Brain pericyte (primary cell): ENCODE measurements around the gene NT5C1A.

Source experiments
- DNase-seq: peaks from one replicate; pipeline ENCODE4 v3.0.0-alpha.2; 2012; ENCODE audit warnings: low read depth, low spot score

The NT5C1A gene

DNA sequence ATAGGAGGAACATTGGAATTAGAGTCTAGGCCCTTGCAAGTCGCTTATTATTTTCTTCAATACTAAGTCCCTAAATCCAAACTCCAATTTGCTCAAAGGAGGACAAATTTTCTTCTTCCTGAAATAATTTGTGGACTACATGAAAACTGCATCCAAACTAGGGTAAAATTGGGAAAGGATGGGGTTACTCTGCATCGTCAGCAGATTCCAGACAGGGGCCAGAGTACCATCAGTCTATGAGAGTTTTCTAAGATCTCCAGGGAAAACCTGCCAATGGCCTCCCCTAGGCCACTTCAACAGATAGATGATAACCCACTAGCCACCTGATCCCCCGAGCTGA lies 33.0 kb downstream of the NT5C1A start:
- DNase-seq: no peak

- no peak for DNase-seq
Measured at GRCh38 chr1:39637361-39637760, 34.5 kb downstream of the NT5C1A start.

GRCh38 chr1:39635871-39636210 lies 36.1 kb downstream of the NT5C1A start:
- DNase-seq: no peak

DNA sequence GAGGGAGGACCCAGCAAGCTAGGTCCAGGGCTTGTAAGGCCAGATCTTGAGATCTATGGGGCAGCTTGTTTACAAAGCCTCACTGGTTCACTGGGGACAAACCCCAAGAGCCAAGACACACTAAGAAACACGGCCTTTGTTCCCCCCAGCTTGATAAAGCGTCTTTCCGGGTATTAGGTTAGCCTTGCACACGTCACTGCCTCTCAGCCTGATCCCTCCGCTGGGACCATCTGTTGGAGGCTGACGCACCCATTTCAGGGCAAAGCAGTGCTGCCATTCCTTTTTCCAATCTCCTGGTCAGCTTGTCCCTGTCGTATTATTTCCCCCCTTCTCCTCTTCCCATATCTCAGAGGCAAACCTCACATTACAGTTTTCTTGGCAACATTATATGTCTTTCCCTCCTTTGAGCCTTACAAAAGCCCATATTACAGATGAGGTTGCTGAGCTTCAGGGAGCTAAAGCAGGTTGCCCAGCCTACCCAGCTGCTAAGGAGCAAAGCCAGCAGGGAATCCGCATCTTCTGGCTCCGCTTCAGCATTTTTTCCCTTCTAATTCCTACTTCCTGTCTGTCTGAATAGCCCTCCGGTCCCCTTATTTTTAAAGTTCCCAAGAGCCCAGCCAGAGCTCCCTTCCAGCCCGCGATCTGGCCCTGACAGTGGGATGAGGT lies 36.6 kb downstream of the NT5C1A start:
- DNase-seq: no peak

GRCh38 chr1:39633422-39633821 lies 38.5 kb downstream of the NT5C1A start:
- DNase-seq: no peak

DNA sequence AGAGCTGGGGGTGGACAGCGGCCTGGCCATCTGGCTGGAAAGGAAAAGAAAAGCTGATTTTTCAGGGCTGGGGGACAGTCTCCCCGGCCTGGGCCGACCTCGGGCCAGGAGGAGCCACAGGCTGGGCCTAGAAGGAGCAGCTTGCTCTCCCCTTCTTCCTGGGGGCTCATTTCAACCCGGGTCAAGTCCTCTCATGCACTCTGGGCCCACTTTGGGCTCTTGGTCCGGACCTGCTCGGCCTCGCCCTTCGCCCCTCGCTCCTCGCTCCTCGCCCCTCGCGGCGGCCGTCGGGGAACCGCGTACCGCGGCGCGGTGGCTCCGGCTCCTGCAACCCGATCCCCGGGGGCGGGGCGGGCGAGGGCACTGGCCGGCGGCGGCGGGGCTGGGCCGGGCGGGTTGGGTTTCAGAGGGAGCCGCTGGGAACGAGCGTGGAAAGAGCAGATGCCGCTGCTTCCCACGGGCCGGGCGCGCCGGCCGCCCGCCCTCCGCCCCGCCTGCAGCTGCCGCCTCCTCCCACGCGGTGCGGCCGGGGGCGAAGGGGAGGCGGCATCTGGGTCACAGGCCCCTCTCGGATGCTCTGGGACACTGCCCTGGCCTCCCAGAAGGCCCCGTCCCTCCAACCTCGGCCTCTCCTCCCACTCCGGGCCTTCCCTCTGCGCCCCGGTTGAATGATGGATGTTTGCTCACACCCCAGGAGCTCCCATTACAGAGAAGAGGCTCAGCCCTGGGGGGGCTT lies 39.1 kb downstream of the NT5C1A start:
- DNase-seq: no peak

- DNase-seq: no peak
Measured at GRCh38 chr1:39632323-39632681, 39.6 kb downstream of the NT5C1A start.

- no peak for DNase-seq
Measured at GRCh38 chr1:39631361-39632322, 40.3 kb downstream of the NT5C1A start.

- DNase-seq: no peak
Measured at GRCh38 chr1:39628807-39629350, 43.0 kb downstream of the NT5C1A start.

GRCh38 chr1:39626646-39627045 lies 45.3 kb downstream of the NT5C1A start:
- DNase-seq: no peak

DNA sequence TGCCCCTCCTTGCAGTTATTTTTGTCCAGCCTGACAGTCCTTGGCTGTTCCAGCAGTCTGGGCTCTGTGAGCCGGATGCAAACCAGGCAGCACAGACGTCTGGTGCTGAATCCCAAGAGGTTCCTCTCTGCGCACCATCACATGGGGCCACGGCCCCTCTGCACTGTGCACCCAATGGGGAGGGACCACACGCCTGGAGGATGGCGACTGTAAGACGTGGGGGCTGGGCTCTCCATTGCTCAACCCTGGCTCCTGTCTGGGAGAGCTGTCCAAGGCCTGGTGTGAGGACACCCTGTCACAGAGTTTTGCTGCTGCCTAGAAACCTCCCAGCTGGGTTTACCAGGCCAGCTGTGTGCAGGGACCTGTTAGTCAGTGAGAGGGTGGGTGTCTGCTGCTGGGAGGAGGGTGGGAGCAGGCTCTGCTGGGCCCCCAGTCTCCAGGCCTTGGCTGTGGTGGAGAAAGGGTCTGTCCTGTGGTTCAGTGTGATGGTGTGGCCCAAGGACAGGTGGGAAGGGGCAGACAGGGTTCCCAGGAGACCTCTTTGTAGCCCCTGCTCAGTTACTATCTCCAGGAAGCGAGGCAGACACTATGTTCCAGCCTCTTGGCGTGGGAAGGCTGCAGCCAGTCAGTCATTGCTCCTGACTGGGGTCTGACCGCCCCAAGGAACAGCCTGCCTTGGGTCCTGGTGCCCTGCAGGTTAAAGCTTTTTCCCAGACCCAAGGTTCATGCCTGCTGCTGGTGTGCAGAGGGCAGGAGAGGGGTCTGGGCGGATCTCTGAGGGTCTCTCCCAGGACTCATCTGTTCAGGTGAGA lies 46.2 kb downstream of the NT5C1A start:
- no peak for DNase-seq

DNA sequence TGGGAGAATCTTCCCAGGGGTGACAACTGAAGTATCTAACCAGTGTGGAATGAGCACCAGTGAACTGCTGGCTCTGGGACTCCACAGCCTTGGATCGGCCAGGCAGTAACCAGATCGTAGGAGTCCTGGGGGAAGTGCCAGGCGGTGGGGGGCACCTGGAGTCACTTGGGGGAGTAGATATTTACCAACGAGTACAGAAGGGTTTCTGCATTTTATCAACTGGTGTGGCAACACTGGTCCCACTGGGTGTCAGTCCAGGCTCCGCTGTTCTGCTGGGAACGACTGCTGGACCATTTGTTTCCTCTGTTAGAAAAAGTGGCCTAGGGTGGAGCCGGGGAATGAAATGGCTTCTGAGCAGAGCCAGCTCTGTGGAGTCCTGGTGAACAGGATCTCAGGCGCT lies 46.9 kb downstream of the NT5C1A start:
- no peak for DNase-seq

- no peak for DNase-seq
Measured at GRCh38 chr1:39623053-39623452, 48.9 kb downstream of the NT5C1A start.

GRCh38 chr1:39622427-39622826 lies 49.5 kb downstream of the NT5C1A start:
- DNase-seq: no peak

DNA sequence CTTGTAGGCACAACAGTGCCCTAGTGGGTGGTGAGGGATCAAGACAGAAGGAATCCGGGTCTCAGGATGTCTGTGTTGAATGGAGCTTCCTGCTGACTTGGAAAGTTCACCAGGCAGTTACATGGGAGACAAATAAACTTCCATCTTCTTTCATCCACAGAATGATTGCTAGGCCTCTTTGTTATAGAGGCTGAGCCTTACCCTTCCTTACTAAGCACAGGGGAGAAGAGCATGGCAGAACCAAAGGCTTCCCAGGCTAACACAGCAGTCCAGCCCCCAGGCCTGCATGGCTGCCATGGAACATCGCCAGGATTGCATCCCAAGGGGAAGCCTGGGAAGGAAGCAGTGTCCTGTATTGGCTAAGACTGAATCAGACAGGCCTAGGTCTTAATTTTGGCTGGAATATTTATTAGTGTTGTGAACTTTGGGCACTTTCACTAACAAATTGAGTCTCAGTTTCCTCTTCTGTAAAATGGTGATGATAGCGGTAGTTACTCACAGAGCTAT lies 51.2 kb downstream of the NT5C1A start:
- no peak for DNase-seq

DNA sequence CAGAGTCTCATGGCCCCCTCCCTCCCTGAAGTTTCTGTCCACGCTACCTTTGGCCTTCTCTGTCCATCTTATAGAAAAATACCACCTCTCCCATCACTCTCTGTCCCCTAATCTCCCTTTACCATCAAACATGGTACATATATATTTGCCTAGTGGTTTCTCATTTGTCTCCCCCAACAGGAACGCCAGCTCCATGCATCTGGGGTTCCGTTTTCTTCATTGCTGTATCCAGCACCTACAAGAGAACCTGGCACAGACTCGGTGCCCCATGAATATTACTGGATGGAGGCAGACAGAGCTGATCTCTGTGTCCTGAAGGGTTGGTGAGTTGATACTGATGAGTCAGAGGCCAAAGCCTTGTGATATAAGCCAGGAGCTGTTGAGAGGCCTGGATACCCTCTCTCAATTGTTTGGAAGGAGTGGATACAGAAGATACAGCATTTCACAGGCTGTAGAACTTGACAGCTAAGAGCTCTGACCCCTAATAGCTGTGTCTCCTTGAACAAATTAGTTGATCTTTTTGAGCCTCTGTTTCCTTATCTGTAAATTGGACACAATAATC lies 54.3 kb downstream of the NT5C1A start:
- DNase-seq: no peak

- DNase-seq: no peak
Measured at GRCh38 chr1:39615086-39615673, 56.7 kb downstream of the NT5C1A start.

DNA sequence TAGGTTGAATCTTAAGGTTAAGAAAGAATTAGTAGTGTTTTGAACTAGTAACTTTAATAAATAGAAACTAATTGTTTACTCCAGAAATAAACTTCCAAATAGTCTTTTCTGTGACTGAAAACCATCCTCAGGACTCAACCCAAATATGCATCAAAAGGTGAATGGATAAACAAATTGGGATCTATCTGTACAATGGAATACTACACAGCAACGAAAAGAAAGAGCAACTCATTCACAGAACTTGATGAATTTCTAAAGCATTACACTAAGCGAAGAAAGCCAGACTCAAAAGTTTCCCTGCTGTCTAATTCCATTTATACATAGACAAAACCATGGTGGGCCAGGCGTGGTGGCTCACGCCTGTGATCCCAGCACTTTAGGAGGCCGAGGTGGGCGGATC lies 57.4 kb downstream of the NT5C1A start:
- DNase-seq: no peak

GRCh38 chr1:39613250-39613649 lies 58.7 kb downstream of the NT5C1A start:
- DNase-seq: no peak

GRCh38 chr1:39609618-39610331 lies 62.1 kb downstream of the NT5C1A start:
- no peak for DNase-seq
